ENCODE data around the gene CCDC154. TPM values are rescaled to one million over a fixed set of nuclear protein-coding genes. Genes with fewer than 3 reads are reported as not detected.
"Not testable (repeated sequence)": the region's sequence is repeated elsewhere in the genome, so short reads cannot be mapped to it uniquely, and the experiment has no call there.

Gene CCDC154
- total and polyA plus RNA-seq, 2 experiments from 2014 or later, result 0.18 TPM; not detected in 1

- Histone ChIP-seq H3K79me2 (ENCODE audit: insufficient read depth) (no peaks in the 10 kb centered on the region), H3K27ac (no peak overlapping the region), H3K9me3 (ENCODE audit: low read depth) (no peaks in the 10 kb centered on the region), H2AFZ (no peak overlapping the region), H3K9ac (no peak overlapping the region), H3F3A (ENCODE audit: insufficient read depth) (no peaks in the 10 kb centered on the region), H3K4me2 (ENCODE audit: unreplicated experiment) (no peak overlapping the region), H3K4me3 (no peak overlapping the region), H3K27me3 (replicated peaks; ENCODE audit: insufficient read depth) (no peaks in the 10 kb centered on the region), H3K36me3 (ENCODE audit: low read depth) (no peaks in the 10 kb centered on the region), H3K4me1 (ENCODE audit: insufficient read depth) (no peaks in the 10 kb centered on the region), H3K9me2 (ENCODE audit: insufficient read depth) (no peaks in the 10 kb centered on the region), H4K20me1 (ENCODE audit: insufficient read depth) (no peaks in the 10 kb centered on the region)
- in situ Hi-C loops (cut with MboI), result no loop called here
- TF ChIP-seq EZH2phosphoT487 (IDR thresholded peaks at IDR 0.05; ENCODE audit: insufficient read depth, low read depth) (no peak), EZH2 (IDR thresholded peaks at IDR 0.05; ENCODE audit: insufficient read depth, poor library complexity, severe bottlenecking) (no peak)
- DNase-seq, result no peak
- 79 to 84% methylated on average over 25 to 48 of the region's 48 CpGs for WGBS, 2 experiments (ENCODE audit: low coverage in 1 of 2, low lambda C conversion rate in 2 of 2, missing lambda C conversion rate in 2 of 2)
These were observed 568 bp upstream of the CCDC154 start for GRCh38 chr16:1444730-1445517.

GRCh38 chr16:1443403-1443973 lies 868 bp downstream of the CCDC154 start:
- H3K4me1 ChIP-seq (ENCODE audit: insufficient read depth), result no peaks in the 10 kb centered on the region
- H4K20me1 ChIP-seq (ENCODE audit: insufficient read depth), result no peaks in the 10 kb centered on the region
- H3K79me2 ChIP-seq (ENCODE audit: insufficient read depth), result no peaks in the 10 kb centered on the region
- in situ Hi-C loops (cut with MboI), result no loop called here
- no peak overlapping the region for H2AFZ ChIP-seq
- 89 to 91% methylated on average over 29 to 38 of the region's 38 CpGs for WGBS, 2 experiments (ENCODE audit: low coverage in 1 of 2, low lambda C conversion rate in 2 of 2, missing lambda C conversion rate in 2 of 2)
- no peak for TF ChIP-seq EZH2phosphoT487 (IDR thresholded peaks at IDR 0.05; ENCODE audit: insufficient read depth, low read depth)
- TF ChIP-seq EZH2 (IDR thresholded peaks at IDR 0.05; ENCODE audit: insufficient read depth, poor library complexity, severe bottlenecking), result no peak
- no peaks in the 10 kb centered on the region for H3K9me2 ChIP-seq (ENCODE audit: insufficient read depth)
- no peaks in the 10 kb centered on the region for H3K27me3 ChIP-seq (replicated peaks; ENCODE audit: insufficient read depth)
- H3K9ac ChIP-seq, result no peak overlapping the region
- H3K9me3 ChIP-seq (ENCODE audit: low read depth), result no peaks in the 10 kb centered on the region
- no peak overlapping the region for H3K27ac ChIP-seq
- no peaks in the 10 kb centered on the region for H3K36me3 ChIP-seq (ENCODE audit: low read depth)
- H3F3A ChIP-seq (ENCODE audit: insufficient read depth), result no peaks in the 10 kb centered on the region
- no peak overlapping the region for H3K4me3 ChIP-seq
- DNase-seq, result no peak
- no peak overlapping the region for H3K4me2 ChIP-seq (ENCODE audit: unreplicated experiment)

GRCh38 chr16:1442697-1443096 lies 1.7 kb downstream of the CCDC154 start:
- TF ChIP-seq EZH2 (IDR thresholded peaks at IDR 0.05; ENCODE audit: insufficient read depth, poor library complexity, severe bottlenecking) (no peak), EZH2phosphoT487 (IDR thresholded peaks at IDR 0.05; ENCODE audit: insufficient read depth, low read depth) (no peak)
- Histone ChIP-seq H3K27ac (no peak overlapping the region), H3K79me2 (ENCODE audit: insufficient read depth) (no peaks in the 10 kb centered on the region), H3K4me1 (ENCODE audit: insufficient read depth) (no peaks in the 10 kb centered on the region), H3K9ac (no peak overlapping the region), H3K4me2 (ENCODE audit: unreplicated experiment) (no peak overlapping the region), H2AFZ (no peak overlapping the region), H3K36me3 (ENCODE audit: low read depth) (no peaks in the 10 kb centered on the region), H3K9me3 (ENCODE audit: low read depth) (no peaks in the 10 kb centered on the region), H4K20me1 (ENCODE audit: insufficient read depth) (no peaks in the 10 kb centered on the region), H3K27me3 (replicated peaks; ENCODE audit: insufficient read depth) (no peaks in the 10 kb centered on the region), H3K4me3 (no peak overlapping the region), H3F3A (ENCODE audit: insufficient read depth) (no peaks in the 10 kb centered on the region), H3K9me2 (ENCODE audit: insufficient read depth) (no peaks in the 10 kb centered on the region)
- in situ Hi-C loops (cut with MboI), result no loop called here
- WGBS, 2 experiments (ENCODE audit: low coverage in 1 of 2, low lambda C conversion rate in 2 of 2, missing lambda C conversion rate in 2 of 2), result 88 to 89% methylated on average over 20 to 24 of the region's 24 CpGs
- no peak for DNase-seq

GRCh38 chr16:1441391-1441829 lies 2.9 kb downstream of the CCDC154 start:
- TF ChIP-seq EZH2phosphoT487 (IDR thresholded peaks at IDR 0.05; ENCODE audit: insufficient read depth, low read depth) (no peak), EZH2 (IDR thresholded peaks at IDR 0.05; ENCODE audit: insufficient read depth, poor library complexity, severe bottlenecking) (no peak)
- no peak overlapping the region for H3K27ac ChIP-seq
- H3K27me3 ChIP-seq (replicated peaks; ENCODE audit: insufficient read depth), result no peaks in the 10 kb centered on the region
- no peak overlapping the region for H2AFZ ChIP-seq
- no peak overlapping the region for H3K9ac ChIP-seq
- no peaks in the 10 kb centered on the region for H3K4me1 ChIP-seq (ENCODE audit: insufficient read depth)
- H3K9me2 ChIP-seq (ENCODE audit: insufficient read depth), result no peaks in the 10 kb centered on the region
- in situ Hi-C loops (cut with MboI), result no loop called here
- H4K20me1 ChIP-seq (ENCODE audit: insufficient read depth), result no peaks in the 10 kb centered on the region
- no peaks in the 10 kb centered on the region for H3K9me3 ChIP-seq (ENCODE audit: low read depth)
- H3K36me3 ChIP-seq (ENCODE audit: low read depth), result no peaks in the 10 kb centered on the region
- no peak overlapping the region for H3K4me2 ChIP-seq (ENCODE audit: unreplicated experiment)
- H3F3A ChIP-seq (ENCODE audit: insufficient read depth), result no peaks in the 10 kb centered on the region
- no peak for DNase-seq
- H3K4me3 ChIP-seq, result no peak overlapping the region
- H3K79me2 ChIP-seq (ENCODE audit: insufficient read depth), result no peaks in the 10 kb centered on the region
- 67 to 75% methylated on average over 17 to 22 of the region's 22 CpGs for WGBS, 2 experiments (ENCODE audit: low coverage in 1 of 2, low lambda C conversion rate in 2 of 2, missing lambda C conversion rate in 2 of 2)

GRCh38 chr16:1439699-1440074 lies 4.7 kb downstream of the CCDC154 start:
- H3K9ac ChIP-seq; H3K4me2 ChIP-seq (ENCODE audit: unreplicated experiment); H3K27ac ChIP-seq; H3K9me2 ChIP-seq (ENCODE audit: insufficient read depth); H3K9me3 ChIP-seq (ENCODE audit: low read depth); H3F3A ChIP-seq (ENCODE audit: insufficient read depth); DNase-seq; H3K36me3 ChIP-seq (ENCODE audit: low read depth); H3K4me1 ChIP-seq (ENCODE audit: insufficient read depth); H3K27me3 ChIP-seq (replicated peaks; ENCODE audit: insufficient read depth); in situ Hi-C loops (cut with MboI); H4K20me1 ChIP-seq (ENCODE audit: insufficient read depth); H2AFZ ChIP-seq; H3K79me2 ChIP-seq (ENCODE audit: insufficient read depth); H3K4me3 ChIP-seq: not testable (repeated sequence)
- 92 to 93% methylated on average over 4 of the region's 4 CpGs for WGBS, 2 experiments (ENCODE audit: low coverage in 1 of 2, low lambda C conversion rate in 2 of 2, missing lambda C conversion rate in 2 of 2)
